ENCODE data around the gene DUSP22.

DUSP22 gene

GRCh38 chr6:313087-313486, 20.8 kb downstream of the DUSP22 start:
- Histone ChIP-seq H3K79me1 (replicated peaks; ENCODE audit: low read length, poor library complexity, severe bottlenecking) (peaks cover 21% of the 10 kb centered on the region), H3K4me2 (ENCODE audit: low read length, poor library complexity, severe bottlenecking) (no peak overlapping the region), H3K4ac (ENCODE audit: low read depth in 1 of 2, low read length in 2 of 2) (no peak overlapping the region), H2AK5ac (ENCODE audit: low read length, severe bottlenecking) (no peak overlapping the region), H2BK120ac (ENCODE audit: low read depth, low read length) (no peak overlapping the region), H3K4me1 (ENCODE audit: control insufficient read depth, insufficient read depth, low read depth, low read length) (peaks cover 3% of the 10 kb centered on the region), H3K9ac (ENCODE audit: low read length) (no peak overlapping the region), H3K23ac (ENCODE audit: low read length in 2 of 2) (no peak overlapping the region), H2BK12ac (ENCODE audit: low read length in 2 of 2) (no peak overlapping the region), H3K27me3 (ENCODE audit: control insufficient read depth in 1 of 2, insufficient read depth in 1 of 2, low read length in 2 of 2) (no peaks in the 10 kb centered on the region), H2AFZ (ENCODE audit: low read depth, low read length) (no peak overlapping the region), H3K36me3 (ENCODE audit: control insufficient read depth in 1 of 2, insufficient read depth in 2 of 2, low read depth in 1 of 2, low read length in 2 of 2) (peaks cover 0 to 3% of the 10 kb centered on the region in 2 experiments), H3K18ac (ENCODE audit: low read depth in 1 of 2, low read length in 2 of 2) (no peak overlapping the region), H3K27ac (ENCODE audit: low read length, poor library complexity, severe bottlenecking) (no peak overlapping the region), H2BK5ac (ENCODE audit: low read depth, low read length, poor library complexity, severe bottlenecking) (no peak overlapping the region), H3K9me3 (ENCODE audit: control insufficient read depth, low read length) (no peaks in the 10 kb centered on the region), H2BK15ac (ENCODE audit: low read depth, poor library complexity, severe bottlenecking) (no peak overlapping the region), H3K14ac (ENCODE audit: low read length in 2 of 2) (no peak overlapping the region), H4K8ac (ENCODE audit: low read length) (no peak overlapping the region), H4K91ac (ENCODE audit: low read length) (no peak overlapping the region), H3K4me3 (ENCODE audit: insufficient read depth in 1 of 2, low read depth in 1 of 2, low read length in 2 of 2) (no peak overlapping the region)
- WGBS, result 86% methylated on average over 2 of the region's 2 CpGs
- DNase-seq, result no peak

GRCh38 chr6:313917-314316, 21.6 kb downstream of the DUSP22 start:
- Histone ChIP-seq H2BK120ac (ENCODE audit: low read depth, low read length) (no peak overlapping the region), H3K23ac (ENCODE audit: low read length in 2 of 2) (no peak overlapping the region), H3K4me1 (ENCODE audit: control insufficient read depth, insufficient read depth, low read depth, low read length) (no peaks in the 10 kb centered on the region), H3K27me3 (ENCODE audit: control insufficient read depth in 1 of 2, insufficient read depth in 1 of 2, low read length in 2 of 2) (no peaks in the 10 kb centered on the region), H4K8ac (ENCODE audit: low read length) (no peak overlapping the region), H4K91ac (ENCODE audit: low read length) (no peak overlapping the region), H3K4ac (ENCODE audit: low read depth in 1 of 2, low read length in 2 of 2) (no peak overlapping the region), H2BK5ac (ENCODE audit: low read depth, low read length, poor library complexity, severe bottlenecking) (no peak overlapping the region), H3K14ac (ENCODE audit: low read length in 2 of 2) (no peak overlapping the region), H3K27ac (ENCODE audit: low read length, poor library complexity, severe bottlenecking) (no peak overlapping the region), H3K18ac (ENCODE audit: low read depth in 1 of 2, low read length in 2 of 2) (no peak overlapping the region), H3K9me3 (ENCODE audit: control insufficient read depth, low read length) (no peaks in the 10 kb centered on the region), H3K4me2 (ENCODE audit: low read length, poor library complexity, severe bottlenecking) (no peak overlapping the region), H2BK15ac (ENCODE audit: low read depth, poor library complexity, severe bottlenecking) (no peak overlapping the region), H3K9ac (ENCODE audit: low read length) (no peak overlapping the region), H2BK12ac (ENCODE audit: low read length in 2 of 2) (no peak overlapping the region), H3K79me1 (replicated peaks; ENCODE audit: low read length, poor library complexity, severe bottlenecking) (peaks cover 17% of the 10 kb centered on the region), H2AK5ac (ENCODE audit: low read length, severe bottlenecking) (no peak overlapping the region), H3K36me3 (ENCODE audit: control insufficient read depth in 1 of 2, insufficient read depth in 2 of 2, low read depth in 1 of 2, low read length in 2 of 2) (peaks cover 0 to 3% of the 10 kb centered on the region in 2 experiments), H3K4me3 (ENCODE audit: insufficient read depth in 1 of 2, low read depth in 1 of 2, low read length in 2 of 2) (no peak overlapping the region), H2AFZ (ENCODE audit: low read depth, low read length) (no peak overlapping the region)
- DNase-seq, result no peak
- 90% methylated on average over 10 of the region's 10 CpGs for WGBS

GRCh38 chr6:314377-314776, 22.1 kb downstream of the DUSP22 start:
- no peak overlapping the region for H2BK120ac ChIP-seq (ENCODE audit: low read depth, low read length)
- H3K4me1 ChIP-seq (ENCODE audit: control insufficient read depth, insufficient read depth, low read depth, low read length), result no peaks in the 10 kb centered on the region
- H3K27ac ChIP-seq (ENCODE audit: low read length, poor library complexity, severe bottlenecking), result no peak overlapping the region
- no peak overlapping the region for H4K91ac ChIP-seq (ENCODE audit: low read length)
- H3K4me3 ChIP-seq (ENCODE audit: insufficient read depth in 1 of 2, low read depth in 1 of 2, low read length in 2 of 2), result no peak overlapping the region
- no peak for DNase-seq
- H2BK15ac ChIP-seq (ENCODE audit: low read depth, poor library complexity, severe bottlenecking), result no peak overlapping the region
- no peaks in the 10 kb centered on the region for H3K27me3 ChIP-seq (ENCODE audit: control insufficient read depth in 1 of 2, insufficient read depth in 1 of 2, low read length in 2 of 2)
- no peak overlapping the region for H2AFZ ChIP-seq (ENCODE audit: low read depth, low read length)
- no peak overlapping the region for H3K23ac ChIP-seq (ENCODE audit: low read length in 2 of 2)
- WGBS, result 89% methylated on average over 5 of the region's 5 CpGs
- H2AK5ac ChIP-seq (ENCODE audit: low read length, severe bottlenecking), result no peak overlapping the region
- H4K8ac ChIP-seq (ENCODE audit: low read length), result no peak overlapping the region
- no peak overlapping the region for H3K9ac ChIP-seq (ENCODE audit: low read length)
- H2BK12ac ChIP-seq (ENCODE audit: low read length in 2 of 2), result no peak overlapping the region
- no peak overlapping the region for H3K14ac ChIP-seq (ENCODE audit: low read length in 2 of 2)
- no peak overlapping the region for H2BK5ac ChIP-seq (ENCODE audit: low read depth, low read length, poor library complexity, severe bottlenecking)
- H3K9me3 ChIP-seq (ENCODE audit: control insufficient read depth, low read length), result no peaks in the 10 kb centered on the region
- H3K4me2 ChIP-seq (ENCODE audit: low read length, poor library complexity, severe bottlenecking), result no peak overlapping the region
- H3K79me1 ChIP-seq (replicated peaks; ENCODE audit: low read length, poor library complexity, severe bottlenecking), result peaks cover 16% of the 10 kb centered on the region
- H3K18ac ChIP-seq (ENCODE audit: low read depth in 1 of 2, low read length in 2 of 2), result no peak overlapping the region
- H3K36me3 ChIP-seq (ENCODE audit: control insufficient read depth in 1 of 2, insufficient read depth in 2 of 2, low read depth in 1 of 2, low read length in 2 of 2), result peaks cover 0 to 3% of the 10 kb centered on the region in 2 experiments
- no peak overlapping the region for H3K4ac ChIP-seq (ENCODE audit: low read depth in 1 of 2, low read length in 2 of 2)

GRCh38 chr6:315226-315625, 22.9 kb downstream of the DUSP22 start:
- H3K79me1 ChIP-seq (replicated peaks; ENCODE audit: low read length, poor library complexity, severe bottlenecking), result peaks cover 15% of the 10 kb centered on the region

More at GRCh38 chr6:315226-315625, 22.9 kb downstream of the DUSP22 start:
- Histone ChIP-seq H3K23ac (ENCODE audit: low read length in 2 of 2) (no peak overlapping the region), H2AK5ac (ENCODE audit: low read length, severe bottlenecking) (no peak overlapping the region), H2BK5ac (ENCODE audit: low read depth, low read length, poor library complexity, severe bottlenecking) (no peak overlapping the region), H3K18ac (ENCODE audit: low read depth in 1 of 2, low read length in 2 of 2) (no peak overlapping the region), H2BK15ac (ENCODE audit: low read depth, poor library complexity, severe bottlenecking) (no peak overlapping the region), H3K14ac (ENCODE audit: low read length in 2 of 2) (no peak overlapping the region), H2AFZ (ENCODE audit: low read depth, low read length) (no peak overlapping the region), H3K36me3 (ENCODE audit: control insufficient read depth in 1 of 2, insufficient read depth in 2 of 2, low read depth in 1 of 2, low read length in 2 of 2) (peaks cover 0 to 3% of the 10 kb centered on the region in 2 experiments), H3K4ac (ENCODE audit: low read depth in 1 of 2, low read length in 2 of 2) (no peak overlapping the region), H3K4me3 (ENCODE audit: insufficient read depth in 1 of 2, low read depth in 1 of 2, low read length in 2 of 2) (no peak overlapping the region), H4K8ac (ENCODE audit: low read length) (no peak overlapping the region), H4K91ac (ENCODE audit: low read length) (no peak overlapping the region), H3K27me3 (ENCODE audit: control insufficient read depth in 1 of 2, insufficient read depth in 1 of 2, low read length in 2 of 2) (peaks cover 0 to 2% of the 10 kb centered on the region in 2 experiments), H2BK120ac (ENCODE audit: low read depth, low read length) (no peak overlapping the region), H3K9me3 (ENCODE audit: control insufficient read depth, low read length) (no peaks in the 10 kb centered on the region), H3K27ac (ENCODE audit: low read length, poor library complexity, severe bottlenecking) (no peak overlapping the region), H3K4me1 (ENCODE audit: control insufficient read depth, insufficient read depth, low read depth, low read length) (no peaks in the 10 kb centered on the region), H2BK12ac (ENCODE audit: low read length in 2 of 2) (no peak overlapping the region), H3K9ac (ENCODE audit: low read length) (no peak overlapping the region), H3K4me2 (ENCODE audit: low read length, poor library complexity, severe bottlenecking) (no peak overlapping the region)
- 73% methylated on average over 6 of the region's 6 CpGs for WGBS
- DNase-seq, result no peak
